ENCODE results near the gene CEL. TPM values are rescaled to one million over a fixed set of nuclear protein-coding genes. Genes with fewer than 3 reads are reported as not detected.

CEL gene
- total RNA-seq, 1 donor from 2014 or later, result 0.74 TPM

DNA sequence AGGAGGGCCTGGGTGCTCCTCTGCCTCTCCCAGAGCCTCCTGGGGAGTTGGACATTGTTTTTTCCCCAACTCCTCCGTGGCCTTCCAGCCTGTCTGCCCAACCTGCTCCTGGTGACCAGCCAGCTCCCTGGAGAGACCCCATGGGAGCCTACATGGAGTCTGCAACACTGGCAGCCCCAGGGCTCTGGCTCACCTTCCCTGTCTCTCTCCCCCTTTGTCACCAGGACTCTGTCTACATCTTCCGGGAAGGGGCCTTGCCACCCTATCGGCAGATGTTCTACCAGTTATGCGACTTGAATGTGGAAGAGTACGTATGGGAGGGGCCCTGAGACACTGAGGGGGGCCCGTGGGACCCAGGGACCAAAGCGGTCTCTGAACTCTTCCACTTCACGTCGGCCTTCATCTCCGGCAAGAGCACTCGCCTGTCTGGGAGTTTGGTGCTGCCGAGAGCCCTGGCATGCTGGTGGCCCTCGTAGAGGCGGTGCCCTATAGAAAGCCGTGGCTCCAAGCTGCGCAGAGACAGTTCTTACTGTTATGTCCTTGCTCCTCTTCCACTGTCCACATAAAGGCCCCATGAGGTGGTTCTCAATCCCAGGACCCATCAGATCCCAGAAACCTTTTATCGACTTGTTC lies 5.9 kb upstream of the CEL start:
- no peak for DNase-seq (ENCODE audit: extremely low spot score in 2 of 2)
- Histone ChIP-seq H3K36me3 (peaks cover 0 to 68% of the 10 kb centered on the region in 2 donors), H3K9me3 (no peaks in the 10 kb centered on the region), H3K27me3 (no peaks in the 10 kb centered on the region), H3K4me3 (no peak overlapping the region), H3K4me1 (peaks cover 16% of the 10 kb centered on the region), H3K27ac (no peak overlapping the region)
- intact Hi-C loops (cut with DNase I), result no loop called here
- no peak for TF ChIP-seq POLR2A (IDR thresholded peaks at IDR 0.05)

DNA sequence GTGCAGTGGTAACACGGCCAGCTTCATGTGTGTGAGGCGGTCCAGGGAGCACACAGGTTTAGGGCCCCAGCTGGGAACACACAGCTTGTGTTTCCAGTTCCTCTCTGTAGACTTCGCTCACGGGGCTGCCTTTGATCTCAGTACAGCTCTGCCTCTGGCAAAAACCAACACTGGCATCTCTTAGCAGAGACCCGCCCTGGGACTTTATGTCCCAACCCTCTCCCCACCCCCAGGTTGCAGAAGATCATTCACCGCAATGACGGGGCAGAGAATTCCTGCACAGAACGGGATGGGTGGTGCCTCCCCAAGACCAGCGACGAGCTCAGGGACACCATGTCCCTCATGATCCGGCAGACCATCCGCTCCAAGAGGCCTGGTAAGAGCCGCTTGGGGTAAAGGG lies 5.2 kb upstream of the CEL start:
- no peak for DNase-seq (ENCODE audit: extremely low spot score in 2 of 2)
- Histone ChIP-seq H3K36me3 (peaks cover 0 to 63% of the 10 kb centered on the region in 2 donors), H3K27me3 (no peaks in the 10 kb centered on the region), H3K4me1 (peaks cover 22% of the 10 kb centered on the region), H3K27ac (no peak overlapping the region), H3K9me3 (no peaks in the 10 kb centered on the region), H3K4me3 (no peak overlapping the region)
- TF ChIP-seq, protein P1, sequence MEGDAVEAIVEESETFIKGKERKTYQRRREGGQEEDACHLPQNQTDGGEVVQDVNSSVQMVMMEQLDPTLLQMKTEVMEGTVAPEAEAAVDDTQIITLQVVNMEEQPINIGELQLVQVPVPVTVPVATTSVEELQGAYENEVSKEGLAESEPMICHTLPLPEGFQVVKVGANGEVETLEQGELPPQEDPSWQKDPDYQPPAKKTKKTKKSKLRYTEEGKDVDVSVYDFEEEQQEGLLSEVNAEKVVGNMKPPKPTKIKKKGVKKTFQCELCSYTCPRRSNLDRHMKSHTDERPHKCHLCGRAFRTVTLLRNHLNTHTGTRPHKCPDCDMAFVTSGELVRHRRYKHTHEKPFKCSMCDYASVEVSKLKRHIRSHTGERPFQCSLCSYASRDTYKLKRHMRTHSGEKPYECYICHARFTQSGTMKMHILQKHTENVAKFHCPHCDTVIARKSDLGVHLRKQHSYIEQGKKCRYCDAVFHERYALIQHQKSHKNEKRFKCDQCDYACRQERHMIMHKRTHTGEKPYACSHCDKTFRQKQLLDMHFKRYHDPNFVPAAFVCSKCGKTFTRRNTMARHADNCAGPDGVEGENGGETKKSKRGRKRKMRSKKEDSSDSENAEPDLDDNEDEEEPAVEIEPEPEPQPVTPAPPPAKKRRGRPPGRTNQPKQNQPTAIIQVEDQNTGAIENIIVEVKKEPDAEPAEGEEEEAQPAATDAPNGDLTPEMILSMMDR (IDR thresholded peaks at IDR 0.05), result no peak
- TF ChIP-seq POLR2A (IDR thresholded peaks at IDR 0.05) (no peak), POLR2AphosphoS5 (IDR thresholded peaks at IDR 0.05; ENCODE audit: insufficient read depth in 1 of 2, low read depth in 1 of 2) (no peak)
- intact Hi-C loops (cut with DNase I), result no loop called here

- intact Hi-C loops (cut with DNase I), result no loop called here
- H3K4me3 ChIP-seq, result no peak overlapping the region
- no peaks in the 10 kb centered on the region for H3K27me3 ChIP-seq
- TF ChIP-seq POLR2A (IDR thresholded peaks at IDR 0.05), result no peak
- peak in 1 of 2 donors; percentile 12 for TF ChIP-seq POLR2AphosphoS5 (IDR thresholded peaks at IDR 0.05; ENCODE audit: insufficient read depth in 1 of 2, low read depth in 1 of 2)
- DNase-seq (ENCODE audit: extremely low spot score in 2 of 2), result no peak
- no peak overlapping the region for H3K27ac ChIP-seq
- peaks cover 22% of the 10 kb centered on the region for H3K4me1 ChIP-seq
- H3K9me3 ChIP-seq, result no peaks in the 10 kb centered on the region
- H3K36me3 ChIP-seq, result peaks cover 0 to 58% of the 10 kb centered on the region in 2 donors
Measured at GRCh38 chr9:133057006-133057405, 4.8 kb upstream of the CEL start.

- intact Hi-C loops (cut with DNase I), result no loop called here
- Histone ChIP-seq H3K27ac (no peak overlapping the region), H3K36me3 (peaks cover 0 to 53% of the 10 kb centered on the region in 2 donors), H3K9me3 (no peaks in the 10 kb centered on the region), H3K4me3 (no peak overlapping the region), H3K4me1 (peaks cover 22% of the 10 kb centered on the region), H3K27me3 (no peaks in the 10 kb centered on the region)
- DNase-seq (ENCODE audit: extremely low spot score in 2 of 2), result no peak
- TF ChIP-seq POLR2AphosphoS5 (IDR thresholded peaks at IDR 0.05; ENCODE audit: insufficient read depth in 1 of 2, low read depth in 1 of 2) (no peak), POLR2A (IDR thresholded peaks at IDR 0.05) (no peak)
- TF ChIP-seq, protein P1 (IDR thresholded peaks at IDR 0.05), result no peak
Measured at GRCh38 chr9:133057553-133057952, 4.2 kb upstream of the CEL start.

- H3K9me3 ChIP-seq, result no peaks in the 10 kb centered on the region
- H3K27ac ChIP-seq, result no peak overlapping the region
- H3K27me3 ChIP-seq, result no peaks in the 10 kb centered on the region
- no peak for TF ChIP-seq POLR2AphosphoS5 (IDR thresholded peaks at IDR 0.05; ENCODE audit: insufficient read depth in 1 of 2, low read depth in 1 of 2)
- TF ChIP-seq POLR2A (IDR thresholded peaks at IDR 0.05), result no peak
- TF ChIP-seq, protein P1 (IDR thresholded peaks at IDR 0.05), result no peak
- peaks cover 22% of the 10 kb centered on the region for H3K4me1 ChIP-seq
- peaks cover 0 to 49% of the 10 kb centered on the region in 2 donors for H3K36me3 ChIP-seq
- no peak for DNase-seq (ENCODE audit: extremely low spot score in 2 of 2)
- intact Hi-C loops (cut with DNase I), result no loop called here
- H3K4me3 ChIP-seq, result no peak overlapping the region
Measured at GRCh38 chr9:133058071-133058470, 3.7 kb upstream of the CEL start.

DNA sequence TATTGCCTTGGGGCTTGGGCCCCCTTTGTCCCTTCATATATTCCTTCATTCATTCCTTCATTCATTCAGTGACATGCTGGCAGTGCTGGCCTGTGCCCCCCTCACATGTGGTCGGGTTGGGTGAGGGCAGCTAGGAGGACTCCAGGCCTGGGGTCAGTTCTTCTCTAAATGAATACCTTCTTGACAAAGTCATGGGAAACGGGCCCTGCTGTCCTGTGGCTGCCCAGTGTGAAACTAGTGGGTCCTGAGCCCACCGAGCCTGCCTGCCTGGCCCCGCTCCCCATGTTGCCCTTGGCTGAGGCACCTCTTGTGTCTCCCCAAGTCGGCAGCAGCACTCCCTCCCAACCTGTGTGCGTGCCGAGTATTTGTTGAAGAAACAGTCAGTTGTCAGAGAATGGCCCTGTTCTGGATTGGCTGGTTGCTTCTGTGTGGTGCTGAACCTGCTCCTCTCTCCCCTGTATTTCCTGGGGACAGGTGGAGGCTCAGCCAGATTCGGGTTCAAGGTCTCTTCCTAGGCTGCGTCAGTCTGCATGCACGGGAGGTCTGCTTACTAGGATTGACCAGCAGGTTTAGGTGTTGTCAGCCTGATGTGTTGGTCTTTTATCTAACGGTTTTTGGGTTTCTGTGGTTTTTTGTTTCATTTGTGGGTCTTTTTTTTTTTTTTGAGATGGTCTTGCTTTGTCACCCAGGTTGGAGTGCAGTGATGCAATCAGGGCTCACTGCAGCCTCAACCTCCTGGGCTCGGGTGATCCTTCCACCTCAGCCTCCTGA lies 3.0 kb upstream of the CEL start:
- TF ChIP-seq POLR2AphosphoS5 (IDR thresholded peaks at IDR 0.05; ENCODE audit: insufficient read depth in 1 of 2, low read depth in 1 of 2) (no peak), POLR2A (IDR thresholded peaks at IDR 0.05) (no peak)
- TF ChIP-seq, protein P1 (IDR thresholded peaks at IDR 0.05), result no peak
- no peak for DNase-seq (ENCODE audit: extremely low spot score in 2 of 2)
- peaks cover 22% of the 10 kb centered on the region for H3K4me1 ChIP-seq
- intact Hi-C loops (cut with DNase I), result no loop called here
- no peaks in the 10 kb centered on the region for H3K27me3 ChIP-seq
- peaks cover 0 to 42% of the 10 kb centered on the region in 2 donors for H3K36me3 ChIP-seq
- no peaks in the 10 kb centered on the region for H3K9me3 ChIP-seq
- H3K4me3 ChIP-seq, result no peak overlapping the region
- no peak overlapping the region for H3K27ac ChIP-seq
